SJCRH30 (cell line): ENCODE results near the gene TAC4. TPM values are rescaled to one million over a fixed set of nuclear protein-coding genes. Genes with fewer than 3 reads are reported as not detected.
A peak's percentile ranks its signal among the peaks of the same experiment; 100 is the strongest.

Experiments used
- DNase-seq, 2 experiments: peaks; one replicate each; pipeline ENCODE4 v3.0.0-alpha.2; 2015 to 2020
- H3K27ac ChIP-seq: fragments of 250-450 bp; sonication (Bioruptor Pico); 2 replicates; pipeline ENCODE4 v1.5.1; 2020; ENCODE audit warnings: mild to moderate bottlenecking, moderate library complexity
- H3K27me3 ChIP-seq: fragments of 250-450 bp; sonication (Bioruptor Pico); 2 replicates; pipeline ENCODE4 v1.5.1; 2020; ENCODE audit warnings: mild to moderate bottlenecking, moderate library complexity
- H3K36me3 ChIP-seq: fragments of 250-450 bp; sonication (Bioruptor Pico); 2 replicates; pipeline ENCODE4 v1.5.1; 2020; ENCODE audit warnings: mild to moderate bottlenecking, moderate library complexity
- H3K4me1 ChIP-seq: fragments of 250-450 bp; sonication (Bioruptor Pico); 2 replicates; pipeline ENCODE4 v1.5.1; 2020; ENCODE audit warnings: mild to moderate bottlenecking, moderate library complexity
- H3K4me3 ChIP-seq: fragments of 250-450 bp; sonication (Bioruptor Pico); 2 replicates; pipeline ENCODE4 v1.5.1; 2020; ENCODE audit warnings: mild to moderate bottlenecking, moderate library complexity
- H3K9me3 ChIP-seq: fragments of 250-450 bp; sonication (Bioruptor Pico); replicated peaks from 2 replicates; pipeline ENCODE4 v1.5.1; 2020; ENCODE audit warnings: mild to moderate bottlenecking, moderate library complexity
- total RNA-seq: library from RNA; depleted of rRNA; stranded (reverse); fragments of >200 nt; shearing (Covaris generic); gene quantifications from 2 replicates; pipeline ENCODE4 v1.2.3, GENCODE V29; 2014

Gene TAC4
- total RNA-seq, 1 experiment from 2014 or later: not detected

GRCh38 chr17:49861150-49861884, 13.4 kb upstream of the TAC4 start:
- Histone ChIP-seq H3K27me3 (0 out of 2 replicates have a peak, but pooled peaks cover 4% of the 10 kb centered on the region), H3K9me3 (no peaks in the 10 kb centered on the region)

GRCh38 chr17:49859991-49860953, 12.4 kb upstream of the TAC4 start:
- Histone ChIP-seq H3K27me3 (0 out of 2 replicates have a peak, but pooled peaks cover 4% of the 10 kb centered on the region), H3K9me3 (no peaks in the 10 kb centered on the region), H3K4me3 (no peak overlapping the region), H3K36me3 (no peaks in the 10 kb centered on the region), H3K4me1 (no peaks in the 10 kb centered on the region), H3K27ac (no peak overlapping the region)
- DNase-seq: no peak

More at GRCh38 chr17:49861150-49861884, 13.4 kb upstream of the TAC4 start:
- Histone ChIP-seq H3K4me3 (no peak overlapping the region), H3K27ac (no peak overlapping the region), H3K4me1 (no peaks in the 10 kb centered on the region), H3K36me3 (no peaks in the 10 kb centered on the region)
- peak; percentile 49 to 76 for DNase-seq

- no peaks in the 10 kb centered on the region for H3K4me1 ChIP-seq
- H3K27me3 ChIP-seq: 0 out of 2 replicates have a peak, but pooled peaks cover 4% of the 10 kb centered on the region
- H3K4me3 ChIP-seq: no peak overlapping the region
- DNase-seq: no peak
- no peaks in the 10 kb centered on the region for H3K36me3 ChIP-seq
- H3K9me3 ChIP-seq: no peaks in the 10 kb centered on the region
- H3K27ac ChIP-seq: no peak overlapping the region
Measured at GRCh38 chr17:49858796-49859195, 10.9 kb upstream of the TAC4 start.

GRCh38 chr17:49854126-49854525, 6.3 kb upstream of the TAC4 start:
- Histone ChIP-seq H3K27ac (no peak overlapping the region), H3K9me3 (no peaks in the 10 kb centered on the region), H3K4me1 (no peaks in the 10 kb centered on the region), H3K36me3 (no peaks in the 10 kb centered on the region), H3K27me3 (peaks cover 8% of the 10 kb centered on the region; the same call in 1 of the 2 replicates), H3K4me3 (no peak overlapping the region)
- no peak for DNase-seq

- Histone ChIP-seq H3K36me3 (no peaks in the 10 kb centered on the region), H3K4me3 (no peak overlapping the region), H3K27ac (no peak overlapping the region), H3K9me3 (no peaks in the 10 kb centered on the region), H3K4me1 (no peaks in the 10 kb centered on the region), H3K27me3 (peaks cover 8% of the 10 kb centered on the region; the same call in 1 of the 2 replicates)
- no peak for DNase-seq
Measured at GRCh38 chr17:49853470-49854015, 5.7 kb upstream of the TAC4 start.

- Histone ChIP-seq H3K27ac (no peak overlapping the region), H3K4me3 (peak overlapping the region; percentile 26; the same call in 1 of the 2 replicates), H3K9me3 (no peaks in the 10 kb centered on the region), H3K4me1 (no peaks in the 10 kb centered on the region), H3K27me3 (peaks cover 8% of the 10 kb centered on the region; the same call in 1 of the 2 replicates), H3K36me3 (no peaks in the 10 kb centered on the region)
- DNase-seq: peak; percentile 43 to 52
Measured at GRCh38 chr17:49851387-49852291, 3.8 kb upstream of the TAC4 start.

- Histone ChIP-seq H3K4me1 (no peaks in the 10 kb centered on the region), H3K27me3 (peaks cover 8% of the 10 kb centered on the region; the same call in 1 of the 2 replicates), H3K36me3 (no peaks in the 10 kb centered on the region), H3K27ac (no peak overlapping the region), H3K4me3 (peak overlapping the region; percentile 26; the same call in 1 of the 2 replicates), H3K9me3 (no peaks in the 10 kb centered on the region)
- DNase-seq: no peak
Measured at GRCh38 chr17:49850772-49851386, 3.0 kb upstream of the TAC4 start.

- Histone ChIP-seq H3K4me1 (no peaks in the 10 kb centered on the region; the same call in 1 of the 2 replicates), H3K27me3 (peaks cover 8% of the 10 kb centered on the region; the same call in 1 of the 2 replicates), H3K9me3 (no peaks in the 10 kb centered on the region)
Measured at GRCh38 chr17:49850218-49850610, 2.3 kb upstream of the TAC4 start.

GRCh38 chr17:49848739-49849138, 870 bp upstream of the TAC4 start:
- Histone ChIP-seq H3K36me3 (no peaks in the 10 kb centered on the region), H3K4me1 (no peaks in the 10 kb centered on the region; the same call in 1 of the 2 replicates), H3K27me3 (peaks cover 8% of the 10 kb centered on the region; the same call in 1 of the 2 replicates), H3K4me3 (no peak overlapping the region), H3K27ac (no peak overlapping the region), H3K9me3 (no peaks in the 10 kb centered on the region)
- DNase-seq: no peak

More at GRCh38 chr17:49850218-49850610, 2.3 kb upstream of the TAC4 start:
- DNase-seq: no peak
- Histone ChIP-seq H3K27ac (no peak overlapping the region), H3K4me3 (no peak overlapping the region), H3K36me3 (no peaks in the 10 kb centered on the region)

GRCh38 chr17:49846938-49847712, 744 bp downstream of the TAC4 start:
- Histone ChIP-seq H3K9me3 (no peaks in the 10 kb centered on the region), H3K36me3 (no peaks in the 10 kb centered on the region), H3K27me3 (peaks cover 8% of the 10 kb centered on the region; the same call in 1 of the 2 replicates), H3K4me1 (no peaks in the 10 kb centered on the region; the same call in 1 of the 2 replicates), H3K4me3 (no peak overlapping the region), H3K27ac (no peak overlapping the region)
- no peak for DNase-seq

GRCh38 chr17:49845321-49845720, 2.5 kb downstream of the TAC4 start:
- no peaks in the 10 kb centered on the region for H3K36me3 ChIP-seq
- no peaks in the 10 kb centered on the region for H3K27me3 ChIP-seq
- DNase-seq: no peak
- H3K4me1 ChIP-seq: no peaks in the 10 kb centered on the region; the same call in 1 of the 2 replicates
- H3K4me3 ChIP-seq: no peak overlapping the region
- H3K27ac ChIP-seq: no peak overlapping the region
- H3K9me3 ChIP-seq: no peaks in the 10 kb centered on the region

GRCh38 chr17:49843774-49844350, 4.0 kb downstream of the TAC4 start:
- no peak overlapping the region for H3K27ac ChIP-seq
- H3K4me3 ChIP-seq: no peak overlapping the region
- H3K9me3 ChIP-seq: no peaks in the 10 kb centered on the region
- no peaks in the 10 kb centered on the region for H3K36me3 ChIP-seq
- no peaks in the 10 kb centered on the region; the same call in 1 of the 2 replicates for H3K4me1 ChIP-seq
- H3K27me3 ChIP-seq: no peaks in the 10 kb centered on the region
- DNase-seq: peak; percentile 27 to 41
